H9 (cell line): ENCODE data around the gene CARD8. TPM values are rescaled to one million over a fixed set of nuclear protein-coding genes. Genes with fewer than 3 reads are reported as not detected.
"Not testable (repeated sequence)": the region's sequence is repeated elsewhere in the genome, so short reads cannot be mapped to it uniquely, and the experiment has no call there.

Experiments
- DNase-seq: peaks from one replicate; pipeline ENCODE4 v3.0.0-alpha.2; 2017
- H2AFZ ChIP-seq: one replicate; pipeline ENCODE4 v1.6.1; 2013; ENCODE audit warnings: mild to moderate bottlenecking, low read length, control low read depth, moderate library complexity
- H2AK5ac ChIP-seq: 2 replicates; pipeline ENCODE4 v1.6.1; 2013; ENCODE audit warnings: low read length, control low read depth, mixed read lengths; ENCODE audit not compliant: insufficient read length
- H2BK120ac ChIP-seq: one replicate; pipeline ENCODE4 v1.6.1; 2013; ENCODE audit warnings: low read depth, mild to moderate bottlenecking, low read length, control low read depth, inconsistent platforms; ENCODE audit not compliant: poor library complexity, severe bottlenecking
- H2BK12ac ChIP-seq: 2 replicates; pipeline ENCODE4 v1.6.1; 2013; ENCODE audit warnings: low read length, control low read depth, mixed read lengths, low read depth; ENCODE audit not compliant: insufficient read length
- H2BK15ac ChIP-seq: 2 replicates; pipeline ENCODE4 v1.6.1; 2013; ENCODE audit warnings: low read depth, low read length, control low read depth
- H2BK20ac ChIP-seq: one replicate; pipeline ENCODE4 v1.6.1; 2013; ENCODE audit warnings: low read depth, mild to moderate bottlenecking, low read length, control low read depth, inconsistent platforms; ENCODE audit not compliant: poor library complexity, severe bottlenecking
- H2BK5ac ChIP-seq: 2 replicates; pipeline ENCODE4 v1.6.1; 2013; ENCODE audit warnings: low read length, control low read depth, mixed read lengths; ENCODE audit not compliant: insufficient read length
- H3K14ac ChIP-seq: 2 replicates; pipeline ENCODE4 v1.6.1; 2013; ENCODE audit warnings: low read length, control low read depth; ENCODE audit not compliant: insufficient read depth
- H3K18ac ChIP-seq: 2 replicates; pipeline ENCODE4 v1.6.1; 2013; ENCODE audit warnings: low read depth, mild to moderate bottlenecking, mixed read lengths, low read length, control low read depth; ENCODE audit not compliant: insufficient read length
- H3K23ac ChIP-seq: 2 replicates; pipeline ENCODE4 v1.6.1; 2013; ENCODE audit warnings: low read length, control low read depth, mixed read lengths, low read depth; ENCODE audit not compliant: insufficient read length
- H3K23me2 ChIP-seq: 2 replicates; pipeline ENCODE4 v1.6.1; 2013; ENCODE audit warnings: low read depth, mild to moderate bottlenecking, mixed read lengths, low read length, control low read depth; ENCODE audit not compliant: insufficient read length, poor library complexity, severe bottlenecking
- H3K27ac ChIP-seq: 2 replicates; pipeline ENCODE4 v1.5.1; 2013; ENCODE audit warnings: low read length, control low read depth, mixed read lengths, low read depth; ENCODE audit not compliant: insufficient read length
- H3K27me3 ChIP-seq: 2 replicates; pipeline ENCODE4 v1.6.1; 2013; ENCODE audit warnings: low read length, control low read depth, inconsistent platforms; ENCODE audit not compliant: insufficient read depth
- H3K4ac ChIP-seq: 2 replicates; pipeline ENCODE4 v1.6.1; 2013; ENCODE audit warnings: low read depth, mild to moderate bottlenecking, control low read depth, inconsistent platforms, low read length, moderate library complexity
- H3K4me1 ChIP-seq: 2 replicates; pipeline ENCODE4 v1.6.1; 2013; ENCODE audit warnings: low read length, control low read depth, inconsistent platforms; ENCODE audit not compliant: insufficient read depth
- H3K4me2 ChIP-seq: 2 replicates; pipeline ENCODE4 v1.6.1; 2013; ENCODE audit warnings: low read length, control low read depth, mixed read lengths; ENCODE audit not compliant: insufficient read length, insufficient read depth
- H3K56ac ChIP-seq: 2 replicates; pipeline ENCODE4 v1.6.1; 2013; ENCODE audit warnings: low read depth, mild to moderate bottlenecking, mixed read lengths, low read length, control low read depth; ENCODE audit not compliant: insufficient read length
- H3K79me1 ChIP-seq: 2 replicates; pipeline ENCODE4 v1.6.1; 2013; ENCODE audit warnings: low read depth, mild to moderate bottlenecking, moderate library complexity, low read length, control low read depth, inconsistent platforms; ENCODE audit not compliant: insufficient read depth, poor library complexity, severe bottlenecking
- H3K79me2 ChIP-seq: 2 replicates; pipeline ENCODE4 v1.6.1; 2013; ENCODE audit warnings: low read length, control low read depth, inconsistent platforms; ENCODE audit not compliant: insufficient read depth
- H3K9ac ChIP-seq: 2 replicates; pipeline ENCODE4 v1.6.1; 2013; ENCODE audit warnings: low read length, control low read depth, mixed read lengths; ENCODE audit not compliant: insufficient read length; ENCODE audit errors: extremely low read depth
- H3K9me3 ChIP-seq: one replicate; pipeline ENCODE4 v1.6.1; 2013; ENCODE audit warnings: low read depth, low read length, inconsistent platforms; ENCODE audit not compliant: control insufficient read depth
- H3T11ph ChIP-seq: one replicate; pipeline ENCODE4 v1.6.1; 2013; ENCODE audit warnings: mild to moderate bottlenecking, low read length, control low read depth, inconsistent platforms
- H4K20me1 ChIP-seq: one replicate; pipeline ENCODE4 v1.6.1; 2013; ENCODE audit not compliant: control insufficient read depth, insufficient read length, insufficient read depth
- H4K5ac ChIP-seq: 2 replicates; pipeline ENCODE4 v1.6.1; 2013; ENCODE audit warnings: low read depth, mild to moderate bottlenecking, mixed read lengths, low read length, control low read depth; ENCODE audit not compliant: insufficient read length
- H4K8ac ChIP-seq: replicated peaks from 2 replicates; pipeline ENCODE4 v1.6.1; 2013; ENCODE audit warnings: low read length, control low read depth, mixed read lengths, low read depth; ENCODE audit not compliant: insufficient read length
- H4K91ac ChIP-seq: 2 replicates; pipeline ENCODE4 v1.6.1; 2013; ENCODE audit warnings: low read depth, mild to moderate bottlenecking, moderate library complexity, mixed read lengths, low read length, control low read depth; ENCODE audit not compliant: insufficient read length
- H3K27ac Mint-ChIP-seq, 3 experiments: 2 replicates in 2 of 3; 3 replicates in 1 of 3; pipeline ENCODE4 v1.8.0; 2020 to 2021; ENCODE audit warnings: mixed read lengths in 3 of 3, mild to moderate bottlenecking in 1 of 3, moderate library complexity in 1 of 3
- H3K27me3 Mint-ChIP-seq: 2 replicates; pipeline ENCODE4 v1.8.0; 2021; ENCODE audit warnings: low read depth, mild to moderate bottlenecking, moderate library complexity, mixed read lengths
- H3K36me3 Mint-ChIP-seq, 3 experiments: 2 replicates in 2 of 3; 3 replicates in 1 of 3; pipeline ENCODE4 v1.8.0; 2020 to 2021; ENCODE audit warnings: low read depth in 3 of 3, mixed read lengths in 3 of 3; ENCODE audit not compliant: insufficient read depth in 1 of 3
- H3K4me1 Mint-ChIP-seq, 2 experiments: 2 replicates each; pipeline ENCODE4 v1.8.0; 2020; ENCODE audit warnings: mixed read lengths in 2 of 2
- H3K4me3 Mint-ChIP-seq, 2 experiments: 2 replicates in 1 of 2; 3 replicates in 1 of 2; pipeline ENCODE4 v1.8.0; 2020 to 2021; ENCODE audit warnings: mild to moderate bottlenecking in 2 of 2, mixed read lengths in 2 of 2, moderate library complexity in 1 of 2
- H3K9me3 Mint-ChIP-seq, 2 experiments: 2 replicates in 1 of 2; 3 replicates in 1 of 2; pipeline ENCODE4 v1.8.0; 2020; ENCODE audit warnings: mild to moderate bottlenecking in 2 of 2, mixed read lengths in 2 of 2, moderate library complexity in 1 of 2
- CTCF ChIP-seq: fragments of 200-600 bp; sonication (generic); conservative IDR thresholded peaks from 3 replicates; pipeline ENCODE4 v1.8.0; 2021; ENCODE audit warnings: antibody characterized with exemption, mild to moderate bottlenecking
- WGBS: extraction: QIAGEN DNeasy Blood & Tissue Kit; methylation state at CpG from one replicate; pipeline ENCODE4 v1.1.7; 2013; ENCODE audit warnings: missing lambda C conversion rate, low lambda C conversion rate, mixed read lengths; ENCODE audit not compliant: insufficient read length; ENCODE audit errors: extremely low coverage; 5-methylcytosine and 5-hydroxymethylcytosine counted together
- total RNA-seq: library from RNA; stranded (reverse); gene quantifications from 2 replicates; pipeline ENCODE4 v1.2.1, GENCODE V29; 2021

Gene CARD8
- total RNA-seq, 1 experiment from 2014 or later = 21.0 TPM

GRCh38 chr19:48265326-48265725 lies 9.6 kb upstream of the CARD8 start:
- H4K20me1 ChIP-seq, H3K56ac ChIP-seq, H3K27me3 ChIP-seq, H3K4me1 ChIP-seq, H3K23me2 ChIP-seq, H2BK5ac ChIP-seq, H3K27me3 Mint-ChIP-seq, H3K9me3 ChIP-seq, H3K4me2 ChIP-seq, H3K27ac ChIP-seq, H3K79me1 ChIP-seq, H2BK120ac ChIP-seq, H3K23ac ChIP-seq, H3K4me1 Mint-ChIP-seq, H3K36me3 Mint-ChIP-seq, H3K18ac ChIP-seq, H3K79me2 ChIP-seq, H3K27ac Mint-ChIP-seq, H2AFZ ChIP-seq, H3K14ac ChIP-seq, H2BK15ac ChIP-seq, H3K4me3 Mint-ChIP-seq, H3K9me3 Mint-ChIP-seq, H4K8ac ChIP-seq, H4K5ac ChIP-seq, H3K9ac ChIP-seq, H3T11ph ChIP-seq, H4K91ac ChIP-seq, H2AK5ac ChIP-seq, H2BK12ac ChIP-seq, H2BK20ac ChIP-seq, H3K4ac ChIP-seq: not testable (repeated sequence)
- peak; percentile 38; the same call in 2 of the 3 replicates for TF ChIP-seq CTCF
- DNase-seq = peak; percentile 42
- no CpG with 5 or more reads among the region's 8 CpGs for WGBS

GRCh38 chr19:48260359-48260714 lies 4.6 kb upstream of the CARD8 start:
- H3K27ac Mint-ChIP-seq = not testable (repeated sequence)
- no CpG with 5 or more reads among the region's 8 CpGs for WGBS

More at GRCh38 chr19:48260359-48260714, 4.6 kb upstream of the CARD8 start:
- not testable (repeated sequence) for H4K8ac ChIP-seq, H3K4ac ChIP-seq, H3K4me3 Mint-ChIP-seq, H3K27me3 Mint-ChIP-seq, H2BK12ac ChIP-seq, H3K4me1 ChIP-seq, H3K56ac ChIP-seq, H3K4me2 ChIP-seq, H3K79me1 ChIP-seq, H2AFZ ChIP-seq, H4K20me1 ChIP-seq, H3K9ac ChIP-seq, H3K23ac ChIP-seq, DNase-seq, H2AK5ac ChIP-seq, H2BK15ac ChIP-seq, H3K27me3 ChIP-seq, H4K5ac ChIP-seq, H3K4me1 Mint-ChIP-seq, H3K9me3 ChIP-seq, H2BK5ac ChIP-seq, H3K79me2 ChIP-seq, H3K14ac ChIP-seq, H3T11ph ChIP-seq, H3K23me2 ChIP-seq, H3K18ac ChIP-seq, H3K9me3 Mint-ChIP-seq, H2BK120ac ChIP-seq, H4K91ac ChIP-seq, H2BK20ac ChIP-seq, H3K27ac ChIP-seq, H3K36me3 Mint-ChIP-seq
